HepG2 (cell line): ENCODE data around the gene BCL2L1. TPM values are rescaled to one million over a fixed set of nuclear protein-coding genes. Genes with fewer than 3 reads are reported as not detected.
A peak's percentile ranks its signal among the peaks of the same experiment; 100 is the strongest.

ENCODE experiments used
- ATAC-seq: fragments of 200-7000 bp; cut with Tn5 transposase; 3 replicates; pipeline ENCODE4 v1.9.1; 2020; ENCODE audit warnings: mild to moderate bottlenecking, moderate library complexity
- BruUV-seq: library from RNA; stranded (reverse); fragments of 400-500 nt; replicated peaks from 2 replicates; lab custom pipeline; 2021; lab: Mats Ljungman, UMichigan
- CTCF ChIA-PET: fragments of 300-600 bp; formaldehyde crosslinking; extraction: SDS; loops from one replicate; lab custom pipeline; 2021; ENCODE audit warnings: low total read pairs, inconsistent platforms, low intra/inter-chr PET ratio; lab: Yijun Ruan, JAX
- POLR2A ChIA-PET: fragments of 350-600 bp; sonication (Branson Sonifier 250); formaldehyde crosslinking; loops from one replicate; lab custom pipeline; 2020; ENCODE audit warnings: antibody characterized with exemption, inconsistent platforms; lab: Yijun Ruan, JAX
- DNase-seq: peaks from one replicate; pipeline ENCODE4 v3.0.0-alpha.2; 2015; ENCODE audit warnings: low spot score
- FAIRE-seq: peaks from 3 replicates; lab custom pipeline; 2011; peaks lifted over from hg19 to GRCh38; lab: Jason Lieb, UNC
- H2AFZ ChIP-seq: one replicate; pipeline ENCODE4 v1.6.1; 2011; ENCODE audit warnings: low read length, inconsistent platforms
- H3K27ac ChIP-seq: fragments of 300-600 bp; 3 replicates; pipeline ENCODE4 v1.8.0; 2011; ENCODE audit warnings: mixed run types, mild to moderate bottlenecking, mixed read lengths, low read length, inconsistent platforms; ENCODE audit not compliant: insufficient read depth; ENCODE audit errors: extremely low read length
- H3K27me3 ChIP-seq, 2 experiments: fragments of 200-600 bp in 1 of 2; 2 replicates in 1 of 2; 3 replicates in 1 of 2; pipeline versions ENCODE4 v1.6.0 to v1.8.0; 2011; ENCODE audit warnings: low read length in 2 of 2, mild to moderate bottlenecking in 2 of 2, moderate library complexity in 2 of 2, inconsistent platforms in 1 of 2; ENCODE audit not compliant: insufficient read depth in 2 of 2, control insufficient read depth in 1 of 2
- H3K36me3 ChIP-seq, 2 experiments: fragments of 200-600 bp in 1 of 2; replicated peaks in 1 of 2; 2 replicates in 1 of 2; 3 replicates in 1 of 2; pipeline versions ENCODE4 v1.5.1 to v1.8.0; 2011; ENCODE audit warnings: low read length in 2 of 2, inconsistent platforms in 1 of 2; ENCODE audit not compliant: insufficient read depth in 2 of 2, control insufficient read depth in 1 of 2
- H3K4me1 ChIP-seq: 2 replicates; pipeline ENCODE4 v1.5.1; 2012; ENCODE audit warnings: low read length, inconsistent platforms; ENCODE audit not compliant: insufficient read depth
- H3K4me2 ChIP-seq: 2 replicates; pipeline ENCODE4 v1.6.0; 2011; ENCODE audit warnings: low read depth, low read length, inconsistent platforms
- H3K4me3 ChIP-seq, 3 experiments: fragments of 200-600 bp in 1 of 3; sonication (generic), shearing (Covaris generic) in 1 of 3; replicated peaks in 1 of 3; 2 replicates each; pipeline ENCODE4 v1.5.1; 2011 to 2016; ENCODE audit warnings: low read length in 3 of 3, inconsistent platforms in 2 of 3, low read depth in 2 of 3, mild to moderate bottlenecking in 2 of 3, control low read depth in 1 of 3, mixed read lengths in 1 of 3; ENCODE audit not compliant: insufficient read depth in 1 of 3
- H3K79me2 ChIP-seq: one replicate; pipeline ENCODE4 v1.6.1; 2011; ENCODE audit warnings: low read length, inconsistent platforms; ENCODE audit not compliant: insufficient read depth
- H3K9ac ChIP-seq: 2 replicates; pipeline ENCODE4 v1.6.0; 2011; ENCODE audit warnings: mild to moderate bottlenecking, low read depth, low read length, inconsistent platforms; ENCODE audit not compliant: insufficient read depth
- H3K9me3 ChIP-seq: 2 replicates; pipeline ENCODE4 v1.5.1; 2012; ENCODE audit warnings: mild to moderate bottlenecking, low read length
- H4K20me1 ChIP-seq: 2 replicates; pipeline ENCODE4 v1.6.0; 2011; ENCODE audit warnings: inconsistent platforms, mild to moderate bottlenecking, low read length, moderate library complexity; ENCODE audit not compliant: insufficient read depth
- ARNTL ChIP-seq: sonication (generic); formaldehyde crosslinking; IDR thresholded peaks from 2 replicates; pipeline ENCODE4 v1.4.0; 2020; ENCODE audit warnings: mild to moderate bottlenecking, missing genetic modification reagents
- EEA1 ChIP-seq: sonication (generic); formaldehyde crosslinking; IDR thresholded peaks from 2 replicates; pipeline ENCODE4 v1.5.1; 2020; ENCODE audit warnings: mild to moderate bottlenecking, missing genetic modification reagents, borderline replicate concordance
- IKZF4 ChIP-seq: sonication (generic); formaldehyde crosslinking; IDR thresholded peaks from 2 replicates; pipeline ENCODE4 v1.5.1; 2020; ENCODE audit warnings: borderline replicate concordance, mild to moderate bottlenecking, low read depth, missing genetic modification reagents; ENCODE audit errors: not compliant biosample characterization
- KLF16 ChIP-seq, 2 experiments: sonication (generic) in 1 of 2; formaldehyde crosslinking in 1 of 2; IDR thresholded peaks; 2 replicates each; pipeline versions ENCODE4 v1.6.1 to v1.8.0; 2016 to 2023; ENCODE audit warnings: missing genetic modification reagents in 2 of 2, missing compliant biosample characterization in 1 of 2
- NFIB ChIP-seq: sonication (generic); formaldehyde crosslinking; IDR thresholded peaks from 2 replicates; pipeline ENCODE4 v1.9.0; 2021; ENCODE audit warnings: missing genetic modification reagents, mild to moderate bottlenecking, borderline replicate concordance
- NFIC ChIP-seq: IDR thresholded peaks from 2 replicates; pipeline ENCODE4 v1.6.1; 2012; ENCODE audit warnings: mild to moderate bottlenecking, low read length, inconsistent platforms
- NR2F2 ChIP-seq: IDR thresholded peaks from 2 replicates; pipeline ENCODE4 v1.6.1; 2012; ENCODE audit warnings: low read depth, inconsistent platforms, borderline replicate concordance
- NR2F6 ChIP-seq, 2 experiments: IDR thresholded peaks; 2 replicates each; pipeline ENCODE4 v1.6.1; 2016; ENCODE audit warnings: antibody characterized with exemption in 1 of 2, mild to moderate bottlenecking in 1 of 2
- PAX8 ChIP-seq: sonication (generic); formaldehyde crosslinking; IDR thresholded peaks from 2 replicates; pipeline ENCODE4 v1.8.0; 2022; ENCODE audit warnings: mild to moderate bottlenecking, missing genetic modification reagents, borderline replicate concordance
- REPIN1 ChIP-seq: sonication (generic); formaldehyde crosslinking; IDR thresholded peaks from 2 replicates; pipeline ENCODE4 v1.8.0; 2022; ENCODE audit warnings: missing genetic modification reagents, low read depth, mild to moderate bottlenecking, borderline replicate concordance
- TCF12 ChIP-seq, 2 experiments: fragments of 450-650 bp in 1 of 2; sonication (generic) in 1 of 2; formaldehyde crosslinking in 1 of 2; IDR thresholded peaks; 2 replicates each; pipeline versions ENCODE4 v1.6.1 to v1.8.0; 2017 to 2022; ENCODE audit warnings: antibody characterized with exemption in 1 of 2, mild to moderate bottlenecking in 1 of 2, missing genetic modification reagents in 1 of 2, moderate library complexity in 1 of 2
- XBP1 ChIP-seq: sonication (generic); formaldehyde crosslinking; IDR thresholded peaks from 2 replicates; pipeline ENCODE4 v1.5.0; 2020; ENCODE audit warnings: missing genetic modification reagents
- ZNF33B ChIP-seq: sonication (generic); formaldehyde crosslinking; IDR thresholded peaks from 2 replicates; pipeline ENCODE4 v1.5.1; 2020; ENCODE audit warnings: mild to moderate bottlenecking, missing genetic modification reagents
- ZNF44 ChIP-seq: sonication (generic); formaldehyde crosslinking; IDR thresholded peaks from 2 replicates; pipeline ENCODE4 v1.5.1; 2020; ENCODE audit warnings: mild to moderate bottlenecking, missing genetic modification reagents
- ZNF572 ChIP-seq: sonication (generic); formaldehyde crosslinking; IDR thresholded peaks from 2 replicates; pipeline ENCODE4 v1.5.1; 2020; ENCODE audit warnings: mild to moderate bottlenecking, missing genetic modification reagents
- ZNF615 ChIP-seq: sonication (generic); formaldehyde crosslinking; IDR thresholded peaks from 2 replicates; pipeline ENCODE4 v1.5.0; 2020; ENCODE audit warnings: mild to moderate bottlenecking, missing genetic modification reagents, borderline replicate concordance
- ZNF816 ChIP-seq: sonication (generic); formaldehyde crosslinking; IDR thresholded peaks from 2 replicates; pipeline ENCODE4 v1.8.0; 2022; ENCODE audit warnings: missing genetic modification reagents, mild to moderate bottlenecking, borderline replicate concordance
- ZSCAN31 ChIP-seq: sonication (generic); formaldehyde crosslinking; IDR thresholded peaks from 2 replicates; pipeline ENCODE4 v1.5.0; 2020; ENCODE audit warnings: low read depth, mild to moderate bottlenecking, missing genetic modification reagents
- WGBS: methylation state at CpG from one replicate; pipeline ENCODE4 v1.1.6; 2017; ENCODE audit warnings: low lambda C conversion rate; 5-methylcytosine and 5-hydroxymethylcytosine counted together
- in situ Hi-C: cut with HindIII; loops from 2 replicates; pipeline ENCODE4 v1.10.0; 2017; ENCODE audit warnings: low pct_unique_long_range_greater_than_20kb; ENCODE audit not compliant: extremely low pct_ligation_motif_present
- intact Hi-C: fragments of 100-400 bp; cut with micrococcal nuclease; formaldehyde crosslinking; loops from one replicate; pipeline ENCODE4 v1.10.0; 2022; ENCODE audit not compliant: unreplicated experiment
- polyA plus RNA-seq, 8 experiments: library from polyadenylated mRNA; depleted of rRNA in 3 of 8; stranded (reverse) in 7 of 8; unstranded in 1 of 8; fragments of >200 nt; fragmentation: Illumina TruSeq in 4 of 8; extraction: Trizol in 4 of 8; gene quantifications; 2 replicates each; pipeline versions ENCODE4 v1.2.1 to v1.2.3, GENCODE V29; 2011 to 2016; ENCODE audit warnings: low read depth in 4 of 8, missing spikeins in 1 of 8, mixed read lengths in 1 of 8; ENCODE audit not compliant: insufficient read depth in 1 of 8
- total RNA-seq, 5 experiments: library from RNA; depleted of rRNA; stranded (reverse); fragments of >200 nt; fragmentation: Illumina TruSeq; extraction: Trizol; gene quantifications; 2 replicates each; pipeline ENCODE4 v1.2.3, GENCODE V29; 2016; ENCODE audit warnings: low read depth in 1 of 5
- TF ChIP-seq, protein P1 (sequence below): sonication (generic); formaldehyde crosslinking; IDR thresholded peaks from 2 replicates; pipeline ENCODE4 v1.5.0; 2020; ENCODE audit warnings: mild to moderate bottlenecking, low read depth, missing genetic modification reagents, borderline replicate concordance
- TF ChIP-seq, protein P2 (sequence below): sonication (generic); formaldehyde crosslinking; IDR thresholded peaks from 2 replicates; pipeline ENCODE4 v1.4.0; 2020; ENCODE audit warnings: missing genetic modification reagents, low read depth, mild to moderate bottlenecking, borderline replicate concordance
- TF ChIP-seq, protein P3 (sequence below): sonication (generic); formaldehyde crosslinking; IDR thresholded peaks from 2 replicates; pipeline ENCODE4 v1.8.1; 2023; ENCODE audit warnings: mild to moderate bottlenecking, missing genetic modification reagents

BCL2L1 gene
- total and polyA plus RNA-seq, 2 of the 13 experiments (the other 11 are each of a cell fraction or from before 2014, with no cell fraction given), result 164 to 258 TPM

DNA sequence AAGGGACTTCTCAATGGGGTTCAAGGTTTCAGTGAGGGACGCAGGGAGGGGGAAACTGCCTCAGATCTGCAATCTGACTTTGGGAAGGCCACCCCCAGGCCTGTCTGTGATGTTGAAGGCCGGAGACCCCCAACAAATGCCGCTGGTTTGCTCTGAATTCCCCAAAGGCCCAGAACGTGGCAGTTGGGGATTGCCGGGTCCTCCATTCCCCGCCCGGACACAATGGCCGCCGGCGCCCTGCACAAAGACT lies 326 bp upstream of the BCL2L1 start:
- ChIA-PET POLR2A (interaction anchor here (0.7 to 33.2 kb wide), 13 partner anchors 8 to 221 kb away, joined by 3 to 2822 read pairs (median 34); partner anchors contain the start of genes ID1 and TPX2), CTCF (interaction anchor here (0.9 to 4.6 kb wide), 5 partner anchors 27 to 153 kb away, joined by 3 to 100 read pairs (median 13); no protein-coding TSS in a partner anchor)
- H3K27me3 ChIP-seq, result no peaks in the 10 kb centered on the region; a peak in 1 of 5 replicates
- in situ Hi-C loops, result loop anchor here (5.0 to 10.0 kb wide), 3 partner anchors 61 to 158 kb away; no protein-coding TSS in a partner anchor
- ATAC-seq, result no peak
- H3K79me2 ChIP-seq, result peaks cover 50% of the 10 kb centered on the region
- no peak for FAIRE-seq
- peak overlapping the region; percentile 78 to 91 (median 87) for H3K4me3 ChIP-seq
- WGBS, result 0% methylated on average over 10 of the region's 10 CpGs
- H4K20me1 ChIP-seq, result no peaks in the 10 kb centered on the region; the same call in 1 of the 2 replicates
- peak overlapping the region; percentile 89 for H3K9ac ChIP-seq
- no peak overlapping the region for H2AFZ ChIP-seq
- peaks cover 3 to 22% of the 10 kb centered on the region in 2 experiments; a peak in 4 of 5 replicates for H3K36me3 ChIP-seq
- peak overlapping the region; percentile 97 for H3K4me2 ChIP-seq
- intact Hi-C loops, result loop anchor here (1.0 to 5.0 kb wide), 3 partner anchors 44 to 116 kb away; partner anchors contain the start of gene ID1
- H3K9me3 ChIP-seq, result no peaks in the 10 kb centered on the region
- BruUV-seq, result TSS peak; percentile 54
- no peak for DNase-seq
- peak overlapping the region; percentile 92 for H3K27ac ChIP-seq
- peaks cover 57% of the 10 kb centered on the region for H3K4me1 ChIP-seq
- peak; percentile 95; the same call in 1 of the 2 replicates for TF ChIP-seq ZNF816 (CRISPR knock-in tag)
- no peak for TF ChIP-seq IKZF4 (CRISPR knock-in tag)
- 0 out of 2 replicates have a peak, but pooled peaks have one; percentile 32 for TF ChIP-seq EEA1 (CRISPR knock-in tag)
- TF ChIP-seq ZNF44, result peak; percentile 13; the same call in 1 of the 2 replicates
- TF ChIP-seq NR2F6 (IDR thresholded peaks at IDR 0.05), result peak; percentile 43
- no peak for TF ChIP-seq NR2F6 (CRISPR knock-in tag; IDR thresholded peaks at IDR 0.05)
- TF ChIP-seq, protein P1, sequence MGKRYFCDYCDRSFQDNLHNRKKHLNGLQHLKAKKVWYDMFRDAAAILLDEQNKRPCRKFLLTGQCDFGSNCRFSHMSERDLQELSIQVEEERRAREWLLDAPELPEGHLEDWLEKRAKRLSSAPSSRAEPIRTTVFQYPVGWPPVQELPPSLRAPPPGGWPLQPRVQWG (CRISPR knock-in tag), result no peak
- TF ChIP-seq REPIN1 (CRISPR knock-in tag), result peak; percentile 65; the same call in 1 of the 2 replicates
- 0 out of 2 replicates have a peak, but pooled peaks have one; percentile 14 for TF ChIP-seq PAX8
- no peak; the same call in 1 of the 2 replicates for TF ChIP-seq ZNF615 (CRISPR knock-in tag)
- TF ChIP-seq NFIC, result 0 out of 2 replicates have a peak, but pooled peaks have one; percentile 9
- peak; percentile 91 for TF ChIP-seq ZNF572 (CRISPR knock-in tag)
- no peak for TF ChIP-seq XBP1 (CRISPR knock-in tag)
- TF ChIP-seq ZNF33B (CRISPR knock-in tag), result 0 out of 2 replicates have a peak, but pooled peaks have one; percentile 31
- 0 out of 2 replicates have a peak, but pooled peaks have one; percentile 33 for TF ChIP-seq NR2F2
- no peak for TF ChIP-seq KLF16 (CRISPR knock-in tag; IDR thresholded peaks at IDR 0.05)
- TF ChIP-seq, protein P2, sequence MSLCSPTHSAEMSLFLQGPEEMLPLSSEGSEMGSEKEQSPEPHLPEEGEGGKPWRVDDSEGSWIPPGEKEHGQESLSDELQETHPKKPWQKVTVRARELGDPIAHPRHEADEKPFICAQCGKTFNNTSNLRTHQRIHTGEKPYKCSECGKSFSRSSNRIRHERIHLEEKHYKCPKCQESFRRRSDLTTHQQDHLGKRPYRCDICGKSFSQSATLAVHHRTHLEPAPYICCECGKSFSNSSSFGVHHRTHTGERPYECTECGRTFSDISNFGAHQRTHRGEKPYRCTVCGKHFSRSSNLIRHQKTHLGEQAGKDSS (CRISPR knock-in tag), result peak; percentile 12
- TF ChIP-seq ZSCAN31 (CRISPR knock-in tag), result 0 out of 2 replicates have a peak, but pooled peaks have one; percentile 13
- TF ChIP-seq TCF12 (IDR thresholded peaks at IDR 0.05), result no peak
- TF ChIP-seq TCF12 (CRISPR knock-in tag; IDR thresholded peaks at IDR 0.05), result no peak
- TF ChIP-seq NFIB (CRISPR knock-in tag), result peak; percentile 84; the same call in 1 of the 2 replicates
- TF ChIP-seq, protein P3, sequence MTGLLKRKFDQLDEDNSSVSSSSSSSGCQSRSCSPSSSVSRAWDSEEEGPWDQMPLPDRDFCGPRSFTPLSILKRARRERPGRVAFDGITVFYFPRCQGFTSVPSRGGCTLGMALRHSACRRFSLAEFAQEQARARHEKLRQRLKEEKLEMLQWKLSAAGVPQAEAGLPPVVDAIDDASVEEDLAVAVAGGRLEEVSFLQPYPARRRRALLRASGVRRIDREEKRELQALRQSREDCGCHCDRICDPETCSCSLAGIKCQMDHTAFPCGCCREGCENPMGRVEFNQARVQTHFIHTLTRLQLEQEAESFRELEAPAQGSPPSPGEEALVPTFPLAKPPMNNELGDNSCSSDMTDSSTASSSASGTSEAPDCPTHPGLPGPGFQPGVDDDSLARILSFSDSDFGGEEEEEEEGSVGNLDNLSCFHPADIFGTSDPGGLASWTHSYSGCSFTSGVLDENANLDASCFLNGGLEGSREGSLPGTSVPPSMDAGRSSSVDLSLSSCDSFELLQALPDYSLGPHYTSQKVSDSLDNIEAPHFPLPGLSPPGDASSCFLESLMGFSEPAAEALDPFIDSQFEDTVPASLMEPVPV (CRISPR knock-in tag), result no peak
- 0 out of 2 replicates have a peak, but pooled peaks have one; percentile 46 for TF ChIP-seq ARNTL
